Ovary (tissue), 9 donors: ENCODE measurements around the gene MRLN. TPM values are rescaled to one million over a fixed set of nuclear protein-coding genes. Genes with fewer than 3 reads are reported as not detected.
"Not testable (repeated sequence)": the region's sequence is repeated elsewhere in the genome, so short reads cannot be mapped to it uniquely, and the experiment has no call there.

Experiments
- DNase-seq, 5 donors: peaks; one replicate each; pipeline ENCODE4 v3.0.0-alpha.2; 2019 to 2020
- H3K27ac ChIP-seq, 2 donors: fragments of 200-600 bp; one replicate each; pipeline versions ENCODE4 v1.5.1 to v1.8.0; 2019 to 2022
- H3K27me3 ChIP-seq: fragments of 200-600 bp; one replicate; pipeline ENCODE4 v1.8.0; 2022
- H3K36me3 ChIP-seq: fragments of 200-600 bp; sonication (generic); one replicate; pipeline ENCODE4 v1.5.1; 2019
- H3K4me1 ChIP-seq: one replicate; pipeline ENCODE4 v1.8.1; 2013; ENCODE audit warnings: mild to moderate bottlenecking, moderate library complexity; ENCODE audit not compliant: insufficient read depth
- H3K4me3 ChIP-seq: fragments of 200-600 bp; sonication (generic); one replicate; pipeline ENCODE4 v1.5.1; 2017
- H3K9me3 ChIP-seq, 2 donors: fragments of 200-600 bp in 1 of 2; sonication (generic) in 1 of 2; one replicate each; pipeline versions ENCODE4 v1.5.1 to v1.8.1; 2013 to 2019; ENCODE audit warnings: mild to moderate bottlenecking in 1 of 2, moderate library complexity in 1 of 2
- EP300 ChIP-seq: sonication (generic); formaldehyde crosslinking; IDR thresholded peaks from one replicate; pipeline ENCODE4 v1.6.1; 2017; ENCODE audit warnings: antibody characterized with exemption
- POLR2A ChIP-seq: fragments of 450-650 bp; IDR thresholded peaks from one replicate; pipeline ENCODE4 v1.6.1; 2017; ENCODE audit warnings: antibody characterized with exemption, mild to moderate bottlenecking, moderate library complexity
- WGBS, 3 donors: extraction: QIAGEN DNeasy Blood & Tissue Kit in 1 of 3; methylation state at CpG; one replicate each; pipeline versions ENCODE4 v1.1.5 to v1.1.7; 2013 to 2017; 5-methylcytosine and 5-hydroxymethylcytosine counted together
- intact Hi-C, 4 donors: fragments of 100-400 bp; cut with DNase I; formaldehyde crosslinking; loops; one replicate each; pipeline versions ENCODE4 v1.11.0 to v1.15.1; 2022 to 2023
- polyA plus RNA-seq, 2 donors: library from polyadenylated mRNA; stranded (reverse); fragments of 200-250 nt in 1 of 2; fragments of 350-450 nt in 1 of 2; fragmentation: Illumina TruSeq in 1 of 2; extraction: RNeasy Lipid Tissue Mini Kit (QIAGEN cat#74804) in 1 of 2; gene quantifications; one replicate each; pipeline ENCODE4 v1.2.3, GENCODE V29; 2013 to 2014
- total RNA-seq, 7 donors: library from RNA; depleted of rRNA in 2 of 7; stranded (reverse); fragments of >200 nt in 2 of 7; fragmentation: NEBNext Ultra II Directional in 3 of 7; extraction: Animal tissue kit (Norgen Biotek cat#: 25700) in 3 of 7; gene quantifications; one replicate each; pipeline versions ENCODE4 v1.1.0 to v1.2.4, GENCODE V29; 2016 to 2023
- TF ChIP-seq, protein P1 (sequence below), 3 donors: fragments of 450-650 bp in 2 of 3; fragments of 200-600 bp in 1 of 3; IDR thresholded peaks; one replicate each; pipeline versions ENCODE4 v1.5.1 to v1.8.0; 2016 to 2022; ENCODE audit warnings: antibody characterized with exemption in 3 of 3, mild to moderate bottlenecking in 1 of 3
- donor health status: DM: no; HTN: no; CAD: no; lungs with moderate emphysema.
- donor health status: DM: no; HTN: no; CAD: no.
- donor health status: Bipolar disorder and iron deficiency.
- donor health status: DM: yes; HTN: yes; CAD: no.
- donor health status: DM: no; HTN: no; CAD: no.
- donor health status: DM: yes; HTN: yes; CAD: no.

Gene MRLN
- total and polyA plus RNA-seq, 9 donors, result 0.80 TPM; not detected in 8

DNA sequence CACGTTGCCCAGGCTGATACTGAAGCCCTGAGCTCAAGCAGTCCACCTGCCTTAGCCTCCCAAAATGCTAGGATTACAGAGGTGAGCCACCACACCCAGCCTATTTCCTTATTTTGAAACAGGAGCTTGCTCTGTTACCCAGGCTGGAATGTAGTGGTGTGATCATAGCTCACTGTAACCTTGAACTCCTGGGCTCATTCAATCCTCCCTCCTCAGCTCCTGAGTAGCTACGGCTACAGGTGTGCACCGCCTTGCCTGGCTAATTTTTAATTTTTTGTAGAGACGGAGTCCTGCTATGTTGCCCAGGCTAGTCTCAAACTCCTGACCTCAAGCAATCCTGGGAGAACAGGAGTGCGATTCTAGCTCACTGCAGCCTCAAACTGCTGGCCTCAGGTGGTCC lies 11.7 kb downstream of the MRLN start:
- H3K4me3 ChIP-seq, result no peak overlapping the region
- no peaks in the 10 kb centered on the region for H3K4me1 ChIP-seq
- TF ChIP-seq, protein P1, sequence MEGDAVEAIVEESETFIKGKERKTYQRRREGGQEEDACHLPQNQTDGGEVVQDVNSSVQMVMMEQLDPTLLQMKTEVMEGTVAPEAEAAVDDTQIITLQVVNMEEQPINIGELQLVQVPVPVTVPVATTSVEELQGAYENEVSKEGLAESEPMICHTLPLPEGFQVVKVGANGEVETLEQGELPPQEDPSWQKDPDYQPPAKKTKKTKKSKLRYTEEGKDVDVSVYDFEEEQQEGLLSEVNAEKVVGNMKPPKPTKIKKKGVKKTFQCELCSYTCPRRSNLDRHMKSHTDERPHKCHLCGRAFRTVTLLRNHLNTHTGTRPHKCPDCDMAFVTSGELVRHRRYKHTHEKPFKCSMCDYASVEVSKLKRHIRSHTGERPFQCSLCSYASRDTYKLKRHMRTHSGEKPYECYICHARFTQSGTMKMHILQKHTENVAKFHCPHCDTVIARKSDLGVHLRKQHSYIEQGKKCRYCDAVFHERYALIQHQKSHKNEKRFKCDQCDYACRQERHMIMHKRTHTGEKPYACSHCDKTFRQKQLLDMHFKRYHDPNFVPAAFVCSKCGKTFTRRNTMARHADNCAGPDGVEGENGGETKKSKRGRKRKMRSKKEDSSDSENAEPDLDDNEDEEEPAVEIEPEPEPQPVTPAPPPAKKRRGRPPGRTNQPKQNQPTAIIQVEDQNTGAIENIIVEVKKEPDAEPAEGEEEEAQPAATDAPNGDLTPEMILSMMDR (IDR thresholded peaks at IDR 0.05), result no peak
- no peak for TF ChIP-seq EP300
- no peak for TF ChIP-seq POLR2A
- 91 to 93% (median 91%) methylated on average over 5 of the region's 5 CpGs for WGBS, 3 donors
- no peak overlapping the region for H3K27ac ChIP-seq
- DNase-seq, result no peak
- intact Hi-C loops, result no loop called here
- no peaks in the 10 kb centered on the region for H3K9me3 ChIP-seq
- no peaks in the 10 kb centered on the region for H3K27me3 ChIP-seq
- H3K36me3 ChIP-seq, result no peaks in the 10 kb centered on the region

GRCh38 chr10:59741048-59741447 lies 12.2 kb downstream of the MRLN start:
- no peaks in the 10 kb centered on the region for H3K4me1 ChIP-seq
- no peaks in the 10 kb centered on the region for H3K9me3 ChIP-seq
- no peak for DNase-seq
- no peaks in the 10 kb centered on the region for H3K27me3 ChIP-seq
- H3K27ac ChIP-seq, result no peak overlapping the region
- no peaks in the 10 kb centered on the region for H3K36me3 ChIP-seq
- intact Hi-C loops, result no loop called here
- no peak overlapping the region for H3K4me3 ChIP-seq
- TF ChIP-seq POLR2A (no peak), EP300 (no peak)
- TF ChIP-seq, protein P1 (IDR thresholded peaks at IDR 0.05), result no peak

- Histone ChIP-seq H3K4me1 (no peaks in the 10 kb centered on the region), H3K36me3 (no peaks in the 10 kb centered on the region), H3K4me3 (no peak overlapping the region), H3K9me3 (no peaks in the 10 kb centered on the region), H3K27me3 (no peaks in the 10 kb centered on the region), H3K27ac (no peak overlapping the region)
- intact Hi-C loops, result no loop called here
- no peak for DNase-seq
- 94 to 97% (median 95%) methylated on average over 1 of the region's 1 CpG for WGBS, 3 donors
- TF ChIP-seq EP300 (no peak), POLR2A (no peak)
- TF ChIP-seq, protein P1 (IDR thresholded peaks at IDR 0.05), result no peak
Observed at GRCh38 chr10:59736749-59737148, 16.5 kb downstream of the MRLN start.

GRCh38 chr10:59735296-59735695 lies 18.0 kb downstream of the MRLN start:
- Histone ChIP-seq H3K4me1 (no peaks in the 10 kb centered on the region), H3K36me3 (no peaks in the 10 kb centered on the region), H3K27ac (no peak overlapping the region), H3K4me3 (no peak overlapping the region), H3K9me3 (no peaks in the 10 kb centered on the region), H3K27me3 (no peaks in the 10 kb centered on the region)
- WGBS, 3 donors, result 78 to 88% (median 84%) methylated on average over 1 of the region's 1 CpG
- no peak for DNase-seq
- TF ChIP-seq POLR2A (no peak), EP300 (no peak)
- TF ChIP-seq, protein P1 (IDR thresholded peaks at IDR 0.05), result no peak
- intact Hi-C loops, result no loop called here

- 63 to 95% (median 82%) methylated on average over 3 of the region's 3 CpGs for WGBS, 3 donors
- H3K36me3 ChIP-seq, result no peaks in the 10 kb centered on the region
- no peaks in the 10 kb centered on the region for H3K27me3 ChIP-seq
- no peak for DNase-seq
- H3K4me3 ChIP-seq, result no peak overlapping the region
- no peak overlapping the region for H3K27ac ChIP-seq
- intact Hi-C loops, result no loop called here
- TF ChIP-seq POLR2A (no peak), EP300 (no peak)
- H3K9me3 ChIP-seq, result no peaks in the 10 kb centered on the region
- H3K4me1 ChIP-seq, result no peaks in the 10 kb centered on the region
Observed at GRCh38 chr10:59734014-59734462, 19.2 kb downstream of the MRLN start.

GRCh38 chr10:59733321-59734013 lies 19.8 kb downstream of the MRLN start:
- WGBS, 3 donors, result 92 to 97% (median 96%) methylated on average over 16 of the region's 16 CpGs

DNA sequence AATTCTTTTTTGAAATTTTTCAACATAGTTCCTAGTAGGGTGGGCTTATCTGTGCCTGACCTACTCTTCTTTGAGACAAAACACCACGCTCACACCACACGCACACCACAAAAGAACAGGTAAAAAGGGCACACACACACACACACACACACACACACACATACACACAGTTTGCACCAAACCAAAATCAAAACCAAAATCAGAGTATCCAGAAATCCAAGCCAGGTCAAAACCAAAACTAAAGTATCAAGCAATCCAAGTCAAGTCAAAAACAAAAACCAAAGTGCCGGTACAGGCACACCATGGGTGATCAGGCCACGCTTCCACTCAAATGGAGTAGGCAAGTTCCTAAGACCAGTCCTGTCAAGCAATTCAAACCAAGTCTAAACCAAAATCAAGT lies 20.4 kb downstream of the MRLN start:
- WGBS, 3 donors, result 86 to 96% (median 95%) methylated on average over 4 of the region's 4 CpGs
- H3K9me3 ChIP-seq, H3K4me3 ChIP-seq, H3K27me3 ChIP-seq, H3K27ac ChIP-seq, intact Hi-C loops, H3K4me1 ChIP-seq, DNase-seq, H3K36me3 ChIP-seq: not testable (repeated sequence)

More at GRCh38 chr10:59733321-59734013, 19.8 kb downstream of the MRLN start:
- intact Hi-C loops, H3K9me3 ChIP-seq, H3K4me1 ChIP-seq, DNase-seq, H3K27me3 ChIP-seq, H3K36me3 ChIP-seq, H3K27ac ChIP-seq, H3K4me3 ChIP-seq: not testable (repeated sequence)

- H3K27me3 ChIP-seq, result not testable (repeated sequence)
Observed at GRCh38 chr10:59729167-59729566, 24.1 kb downstream of the MRLN start.

More at GRCh38 chr10:59729167-59729566, 24.1 kb downstream of the MRLN start:
- H3K9me3 ChIP-seq, DNase-seq, H3K4me1 ChIP-seq, H3K27ac ChIP-seq, intact Hi-C loops, H3K36me3 ChIP-seq, H3K4me3 ChIP-seq: not testable (repeated sequence)
- WGBS, 3 donors, result 89 to 91% (median 90%) methylated on average over 4 of the region's 4 CpGs
